Thyroid gland (tissue), 4 donors: ENCODE data around the gene COL12A1.

ENCODE experiments used
- POLR2A ChIP-seq, 2 donors: fragments of 450-650 bp; IDR thresholded peaks; one replicate each; pipeline ENCODE4 v1.6.1; 2017; ENCODE audit warnings: antibody characterized with exemption in 2 of 2, mild to moderate bottlenecking in 2 of 2, moderate library complexity in 1 of 2
- TF ChIP-seq, protein P1 (sequence below), 6 experiments: fragments of 200-600 bp in 3 of 6; fragments of 450-650 bp in 3 of 6; sonication (generic) in 3 of 6; IDR thresholded peaks; one replicate each; pipeline ENCODE4 v1.5.1; 2016 to 2019; ENCODE audit warnings: antibody characterized with exemption in 6 of 6, mild to moderate bottlenecking in 2 of 6, inconsistent platforms in 1 of 6, moderate library complexity in 1 of 6

DNA sequence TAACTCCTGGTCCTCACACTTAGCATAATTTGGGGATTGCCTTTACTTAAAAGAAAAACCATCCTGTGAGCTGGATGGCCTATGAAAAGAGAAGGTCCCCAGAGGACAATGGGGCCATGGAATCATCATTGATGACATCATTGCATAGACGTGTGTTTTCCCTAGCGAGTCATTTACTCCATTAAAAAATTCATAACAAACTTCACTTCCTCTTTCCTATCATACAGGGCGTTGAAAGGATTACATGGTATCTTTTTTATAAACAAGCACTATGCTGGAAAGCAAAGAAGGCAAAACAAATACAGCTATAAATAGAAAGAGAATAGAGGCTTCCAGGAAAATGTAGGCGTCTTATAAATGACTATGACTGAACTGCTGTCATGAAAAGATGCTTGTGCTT lies 11.3 kb upstream of the COL12A1 start:
- no peak for TF ChIP-seq POLR2A (IDR thresholded peaks at IDR 0.05)
- TF ChIP-seq, protein P1, sequence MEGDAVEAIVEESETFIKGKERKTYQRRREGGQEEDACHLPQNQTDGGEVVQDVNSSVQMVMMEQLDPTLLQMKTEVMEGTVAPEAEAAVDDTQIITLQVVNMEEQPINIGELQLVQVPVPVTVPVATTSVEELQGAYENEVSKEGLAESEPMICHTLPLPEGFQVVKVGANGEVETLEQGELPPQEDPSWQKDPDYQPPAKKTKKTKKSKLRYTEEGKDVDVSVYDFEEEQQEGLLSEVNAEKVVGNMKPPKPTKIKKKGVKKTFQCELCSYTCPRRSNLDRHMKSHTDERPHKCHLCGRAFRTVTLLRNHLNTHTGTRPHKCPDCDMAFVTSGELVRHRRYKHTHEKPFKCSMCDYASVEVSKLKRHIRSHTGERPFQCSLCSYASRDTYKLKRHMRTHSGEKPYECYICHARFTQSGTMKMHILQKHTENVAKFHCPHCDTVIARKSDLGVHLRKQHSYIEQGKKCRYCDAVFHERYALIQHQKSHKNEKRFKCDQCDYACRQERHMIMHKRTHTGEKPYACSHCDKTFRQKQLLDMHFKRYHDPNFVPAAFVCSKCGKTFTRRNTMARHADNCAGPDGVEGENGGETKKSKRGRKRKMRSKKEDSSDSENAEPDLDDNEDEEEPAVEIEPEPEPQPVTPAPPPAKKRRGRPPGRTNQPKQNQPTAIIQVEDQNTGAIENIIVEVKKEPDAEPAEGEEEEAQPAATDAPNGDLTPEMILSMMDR (IDR thresholded peaks at IDR 0.05): no peak
